HCT116 (cell line): Measurements from ENCODE around the gene KANSL1. TPM values are rescaled to one million over a fixed set of nuclear protein-coding genes. Genes with fewer than 3 reads are reported as not detected.

Experiments
- ATAC-seq: fragments of 200-7000 bp; cut with Tn5 transposase; 2 replicates; pipeline ENCODE4 v1.9.1; 2020; ENCODE audit warnings: mild to moderate bottlenecking, moderate library complexity
- BruUV-seq: library from RNA; stranded (reverse); fragments of 400-500 nt; replicated peaks from 2 replicates; lab custom pipeline; 2021; lab: Mats Ljungman, UMichigan
- CTCF ChIA-PET: fragments of 300-600 bp; sonication (Branson Sonifier 250); formaldehyde crosslinking; loops from one replicate; lab custom pipeline; 2021; ENCODE audit warnings: antibody characterized with exemption; lab: Charles Lee
- POLR2A ChIA-PET: fragments of 300-600, 350-600 bp; sonication (Branson Sonifier 250); formaldehyde crosslinking; loops from one replicate; lab custom pipeline; 2021; ENCODE audit warnings: antibody characterized with exemption; lab: Charles Lee
- RAD21 ChIA-PET, 2 experiments: fragments of 300-600 bp; sonication (Branson Sonifier 250); formaldehyde crosslinking; loops; one replicate each; lab custom pipeline; 2023; ENCODE audit warnings: low total read pairs in 2 of 2; ENCODE audit not compliant: uncharacterized antibody in 2 of 2, unreplicated experiment in 2 of 2, low non-redundant PET in 1 of 2; lab: Charles Lee
- DNase-seq: peaks from one replicate; pipeline ENCODE4 v3.0.0-alpha.2; 2010; ENCODE audit warnings: low read depth, low spot score
- H2AFZ ChIP-seq: fragments of 200-600 bp; shearing (Covaris generic), sonication (generic); 2 replicates; pipeline ENCODE4 v1.6.1; 2017; ENCODE audit warnings: low read depth, mixed run types, mixed read lengths, antibody characterized with exemption, low read length; ENCODE audit not compliant: poor library complexity, severe bottlenecking
- H3K27ac ChIP-seq: 2 replicates; pipeline ENCODE4 v1.5.1; 2012; ENCODE audit warnings: low read depth, low read length
- H3K27me3 ChIP-seq: fragments of 200-600 bp; sonication (generic); 2 replicates; pipeline ENCODE4 v1.6.1; 2016; ENCODE audit warnings: mixed run types, low read length, mixed read lengths; ENCODE audit not compliant: insufficient read depth
- H3K36me3 ChIP-seq, 2 experiments: fragments of 200-500 bp in 1 of 2; fragments of 200-600 bp in 1 of 2; sonication (Bioruptor generic) in 1 of 2; sonication (generic) in 1 of 2; 2 replicates each; pipeline versions ENCODE4 v1.5.1 to v1.6.1; 2014 to 2016; ENCODE audit warnings: low read length in 2 of 2, inconsistent platforms in 1 of 2, mixed read lengths in 1 of 2, mixed run types in 1 of 2; ENCODE audit not compliant: insufficient read depth in 2 of 2, control insufficient read depth in 1 of 2
- H3K4me1 ChIP-seq, 2 experiments: fragments of 200-600 bp in 1 of 2; sonication (generic) in 1 of 2; 2 replicates each; pipeline versions ENCODE4 v1.5.1 to v1.6.1; 2012 to 2017; ENCODE audit warnings: low read length in 2 of 2, inconsistent platforms in 1 of 2, mild to moderate bottlenecking in 1 of 2, mixed read lengths in 1 of 2, mixed run types in 1 of 2, moderate library complexity in 1 of 2; ENCODE audit not compliant: insufficient read depth in 2 of 2, control insufficient read depth in 1 of 2
- H3K4me2 ChIP-seq: fragments of 200-600 bp; sonication (generic); 2 replicates; pipeline ENCODE4 v1.6.1; 2017; ENCODE audit warnings: mixed run types, low read length, mixed read lengths
- H3K4me3 ChIP-seq, 2 experiments: fragments of 200-600 bp in 1 of 2; sonication (generic) in 1 of 2; replicated peaks in 1 of 2; 2 replicates each; pipeline ENCODE4 v1.5.1; 2011 to 2016; ENCODE audit warnings: low read length in 2 of 2, control low read depth in 1 of 2, low read depth in 1 of 2, mild to moderate bottlenecking in 1 of 2, mixed read lengths in 1 of 2, mixed run types in 1 of 2
- H3K79me2 ChIP-seq: fragments of 200-600 bp; sonication (generic); 2 replicates; pipeline ENCODE4 v1.6.1; 2017; ENCODE audit warnings: mild to moderate bottlenecking, mixed run types, low read length, moderate library complexity, mixed read lengths; ENCODE audit not compliant: insufficient read depth
- H3K9ac ChIP-seq: fragments of 200-600 bp; sonication (generic); 2 replicates; pipeline ENCODE4 v1.6.1; 2016; ENCODE audit warnings: low read length, mixed read lengths
- H3K9me2 ChIP-seq: fragments of 200-600 bp; sonication (generic), shearing (Covaris generic); 2 replicates; pipeline ENCODE4 v1.6.1; 2017; ENCODE audit warnings: mixed run types, mild to moderate bottlenecking, moderate library complexity; ENCODE audit not compliant: insufficient read depth
- H3K9me3 ChIP-seq, 2 experiments: fragments of 200-500 bp in 1 of 2; fragments of 200-600 bp in 1 of 2; sonication (Bioruptor generic) in 1 of 2; sonication (generic) in 1 of 2; 2 replicates each; pipeline ENCODE4 v1.6.1; 2014 to 2017; ENCODE audit warnings: low read length in 2 of 2, mixed read lengths in 2 of 2, inconsistent platforms in 1 of 2, low read depth in 1 of 2, mild to moderate bottlenecking in 1 of 2, mixed run types in 1 of 2, moderate library complexity in 1 of 2; ENCODE audit not compliant: control insufficient read depth in 1 of 2, insufficient read depth in 1 of 2
- H4K20me1 ChIP-seq: fragments of 200-600 bp; sonication (generic), shearing (Covaris generic); 2 replicates; pipeline ENCODE4 v1.6.1; 2017; ENCODE audit warnings: mixed run types, mild to moderate bottlenecking, moderate library complexity; ENCODE audit not compliant: insufficient read depth
- CBX3 ChIP-seq: IDR thresholded peaks from 2 replicates; pipeline ENCODE4 v1.6.1; 2012; ENCODE audit warnings: low read depth
- CEBPB ChIP-seq: IDR thresholded peaks from 2 replicates; pipeline ENCODE4 v1.6.1; 2012; ENCODE audit warnings: low read depth
- ELF1 ChIP-seq: IDR thresholded peaks from 2 replicates; pipeline ENCODE4 v1.6.1; 2012; ENCODE audit warnings: low read depth, borderline replicate concordance
- EZH2 ChIP-seq: fragments of 200-600 bp; sonication (generic); IDR thresholded peaks from 2 replicates; pipeline ENCODE4 v1.6.1; 2017; ENCODE audit warnings: antibody characterized with exemption, mixed run types
- EZH2phosphoT487 ChIP-seq: fragments of 200-600 bp; IDR thresholded peaks from 2 replicates; pipeline ENCODE4 v1.6.1; 2018; ENCODE audit warnings: antibody characterized with exemption, borderline replicate concordance
- FOSL1 ChIP-seq: IDR thresholded peaks from 2 replicates; pipeline ENCODE4 v1.6.1; 2012; ENCODE audit warnings: low read depth
- POLR2A ChIP-seq: IDR thresholded peaks from 2 replicates; pipeline ENCODE4 v1.7.0; 2011; ENCODE audit warnings: borderline replicate concordance; ENCODE audit not compliant: insufficient read depth, insufficient read length; ENCODE audit errors: extremely low read depth
- POLR2AphosphoS5 ChIP-seq: IDR thresholded peaks from 2 replicates; pipeline ENCODE4 v1.6.1; 2011; ENCODE audit warnings: mild to moderate bottlenecking, low read depth, low read length, moderate library complexity
- RAD21 ChIP-seq: IDR thresholded peaks from 2 replicates; pipeline ENCODE4 v1.6.1; 2012; ENCODE audit warnings: low read depth, mild to moderate bottlenecking
- SIN3A ChIP-seq: IDR thresholded peaks from 2 replicates; pipeline ENCODE4 v1.6.1; 2012; ENCODE audit warnings: low read depth
- SP1 ChIP-seq: IDR thresholded peaks from 2 replicates; pipeline ENCODE4 v1.6.1; 2012; ENCODE audit warnings: low read depth
- SRF ChIP-seq: IDR thresholded peaks from 2 replicates; pipeline ENCODE4 v1.6.1; 2012; ENCODE audit warnings: low read depth
- TCF7L2 ChIP-seq: IDR thresholded peaks from 2 replicates; pipeline ENCODE4 v1.7.0; 2011; ENCODE audit warnings: borderline replicate concordance, inconsistent platforms; ENCODE audit not compliant: insufficient read depth, insufficient read length; ENCODE audit errors: extremely low read depth
- YY1 ChIP-seq: IDR thresholded peaks from 2 replicates; pipeline ENCODE4 v1.6.1; 2011; ENCODE audit warnings: low read length, low read depth, moderate library complexity, mild to moderate bottlenecking; ENCODE audit not compliant: insufficient replicate concordance; ENCODE audit errors: extremely low read depth
- ZFX ChIP-seq: fragments of 450-650 bp; IDR thresholded peaks from 2 replicates; pipeline ENCODE4 v1.6.1; 2017
- intact Hi-C: fragments of 100-400 bp; cut with micrococcal nuclease; formaldehyde crosslinking; loops from 2 replicates; pipeline ENCODE4 v1.10.0; 2022
- total RNA-seq: library from RNA; stranded (reverse); gene quantifications from one replicate; pipeline ENCODE4 v1.2.1, GENCODE V29; 2021; ENCODE audit not compliant: unreplicated experiment
- TF ChIP-seq, protein P1 (sequence below): IDR thresholded peaks from 2 replicates; pipeline ENCODE4 v1.6.1; 2012
- TF ChIP-seq, protein P2 (sequence below): IDR thresholded peaks from 2 replicates; pipeline ENCODE4 v1.6.1; 2012; ENCODE audit warnings: low read depth
- TF ChIP-seq, protein P3 (sequence below): IDR thresholded peaks from 2 replicates; pipeline ENCODE4 v1.6.1; 2012

KANSL1 gene
- total RNA-seq, 1 experiment from 2014 or later: 77.5 TPM

DNA sequence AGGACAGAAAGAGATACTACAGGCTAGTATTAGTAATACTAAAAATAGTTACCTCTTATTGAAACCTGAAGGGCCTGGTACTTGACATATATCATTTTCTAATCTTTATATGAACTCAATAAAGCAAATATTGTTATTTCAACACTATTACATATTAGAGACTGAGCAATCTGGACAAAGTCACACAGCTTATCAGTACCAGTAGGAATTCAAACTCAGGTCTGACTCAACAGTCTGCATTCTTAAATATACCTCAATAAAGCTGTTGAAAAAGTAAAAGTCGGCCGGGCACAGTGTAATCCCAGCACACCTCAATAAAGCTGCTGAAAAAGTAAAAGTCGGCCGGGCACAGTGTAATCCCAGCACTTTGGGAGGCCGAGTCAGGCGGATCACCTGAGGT is 67.4 kb downstream of the KANSL1 start:
- no peaks in the 10 kb centered on the region for H3K9me2 ChIP-seq
- CTCF ChIA-PET: interaction anchor here (0.6 to 1.0 kb wide), 2 partner anchors 68 to 87 kb away, joined by 3 read pairs; no protein-coding TSS in a partner anchor

More for the DNA sequence above, 67.4 kb downstream of the KANSL1 start:
- intact Hi-C loops: no loop called here
- ATAC-seq: no peak
- TF ChIP-seq CBX3 (no peak), RAD21 (no peak), EZH2 (no peak), SRF (no peak), TCF7L2 (no peak), POLR2A (no peak), EZH2phosphoT487 (no peak), CEBPB (no peak), POLR2AphosphoS5 (no peak), ZFX (no peak), SP1 (no peak), YY1 (no peak), FOSL1 (no peak), SIN3A (no peak), ELF1 (no peak)
- TF ChIP-seq, protein P1, sequence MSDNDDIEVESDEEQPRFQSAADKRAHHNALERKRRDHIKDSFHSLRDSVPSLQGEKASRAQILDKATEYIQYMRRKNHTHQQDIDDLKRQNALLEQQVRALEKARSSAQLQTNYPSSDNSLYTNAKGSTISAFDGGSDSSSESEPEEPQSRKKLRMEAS: no peak
- TF ChIP-seq, protein P2, sequence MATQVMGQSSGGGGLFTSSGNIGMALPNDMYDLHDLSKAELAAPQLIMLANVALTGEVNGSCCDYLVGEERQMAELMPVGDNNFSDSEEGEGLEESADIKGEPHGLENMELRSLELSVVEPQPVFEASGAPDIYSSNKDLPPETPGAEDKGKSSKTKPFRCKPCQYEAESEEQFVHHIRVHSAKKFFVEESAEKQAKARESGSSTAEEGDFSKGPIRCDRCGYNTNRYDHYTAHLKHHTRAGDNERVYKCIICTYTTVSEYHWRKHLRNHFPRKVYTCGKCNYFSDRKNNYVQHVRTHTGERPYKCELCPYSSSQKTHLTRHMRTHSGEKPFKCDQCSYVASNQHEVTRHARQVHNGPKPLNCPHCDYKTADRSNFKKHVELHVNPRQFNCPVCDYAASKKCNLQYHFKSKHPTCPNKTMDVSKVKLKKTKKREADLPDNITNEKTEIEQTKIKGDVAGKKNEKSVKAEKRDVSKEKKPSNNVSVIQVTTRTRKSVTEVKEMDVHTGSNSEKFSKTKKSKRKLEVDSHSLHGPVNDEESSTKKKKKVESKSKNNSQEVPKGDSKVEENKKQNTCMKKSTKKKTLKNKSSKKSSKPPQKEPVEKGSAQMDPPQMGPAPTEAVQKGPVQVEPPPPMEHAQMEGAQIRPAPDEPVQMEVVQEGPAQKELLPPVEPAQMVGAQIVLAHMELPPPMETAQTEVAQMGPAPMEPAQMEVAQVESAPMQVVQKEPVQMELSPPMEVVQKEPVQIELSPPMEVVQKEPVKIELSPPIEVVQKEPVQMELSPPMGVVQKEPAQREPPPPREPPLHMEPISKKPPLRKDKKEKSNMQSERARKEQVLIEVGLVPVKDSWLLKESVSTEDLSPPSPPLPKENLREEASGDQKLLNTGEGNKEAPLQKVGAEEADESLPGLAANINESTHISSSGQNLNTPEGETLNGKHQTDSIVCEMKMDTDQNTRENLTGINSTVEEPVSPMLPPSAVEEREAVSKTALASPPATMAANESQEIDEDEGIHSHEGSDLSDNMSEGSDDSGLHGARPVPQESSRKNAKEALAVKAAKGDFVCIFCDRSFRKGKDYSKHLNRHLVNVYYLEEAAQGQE: no peak
- TF ChIP-seq, protein P3, sequence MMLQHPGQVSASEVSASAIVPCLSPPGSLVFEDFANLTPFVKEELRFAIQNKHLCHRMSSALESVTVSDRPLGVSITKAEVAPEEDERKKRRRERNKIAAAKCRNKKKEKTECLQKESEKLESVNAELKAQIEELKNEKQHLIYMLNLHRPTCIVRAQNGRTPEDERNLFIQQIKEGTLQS: no peak
- TF ChIP-seq, all 23 proteins: peak for 0
- Histone ChIP-seq H3K4me3 (no peak overlapping the region), H3K4me1 (no peaks in the 10 kb centered on the region), H3K4me2 (no peak overlapping the region), H2AFZ (no peak overlapping the region), H3K27me3 (no peaks in the 10 kb centered on the region), H3K9ac (no peak overlapping the region), H4K20me1 (peaks cover 72% of the 10 kb centered on the region), H3K27ac (no peak overlapping the region), H3K79me2 (peaks cover 98% of the 10 kb centered on the region), H3K36me3 (no peaks in the 10 kb centered on the region), H3K9me3 (no peaks in the 10 kb centered on the region)
- no peak for DNase-seq
- POLR2A ChIA-PET: no interaction called here
- RAD21 ChIA-PET: no interaction called here
- no TSS peak for BruUV-seq
